Choroid plexus epithelial cell (primary cell): ENCODE data around the gene CFAP157.
"Not testable (repeated sequence)": the region's sequence is repeated elsewhere in the genome, so short reads cannot be mapped to it uniquely, and the experiment has no call there.

Experiments
- DNase-seq: peaks from one replicate; pipeline ENCODE4 v3.0.0-alpha.2; 2010; ENCODE audit warnings: low read depth
- H3K4me3 ChIP-seq: 2 replicates; pipeline ENCODE4 v1.5.1; 2011; ENCODE audit warnings: low read depth, mild to moderate bottlenecking, control low read depth, low read length, moderate library complexity
- CTCF ChIP-seq: conservative IDR thresholded peaks from 2 replicates; pipeline ENCODE4 v1.5.1; 2011; ENCODE audit warnings: low read depth, mild to moderate bottlenecking, control low read depth, inconsistent platforms, low read length, moderate library complexity

CFAP157 gene

GRCh38 chr9:127753622-127754021 lies 46.8 kb downstream of the CFAP157 start:
- H3K4me3 ChIP-seq = no peak overlapping the region
- TF ChIP-seq CTCF = no peak
- DNase-seq = no peak

- TF ChIP-seq CTCF = no peak
- H3K4me3 ChIP-seq = no peak overlapping the region
- DNase-seq = no peak
These were observed 47.6 kb downstream of the CFAP157 start for GRCh38 chr9:127754099-127755060.

GRCh38 chr9:127755061-127756060 lies 48.6 kb downstream of the CFAP157 start:
- TF ChIP-seq CTCF = no peak
- no peak for DNase-seq
- H3K4me3 ChIP-seq = no peak overlapping the region

- TF ChIP-seq CTCF = no peak
- no peak for DNase-seq
- H3K4me3 ChIP-seq = no peak overlapping the region
These were observed 49.4 kb downstream of the CFAP157 start for GRCh38 chr9:127756233-127756632.

GRCh38 chr9:127756776-127757175 lies 50.0 kb downstream of the CFAP157 start:
- DNase-seq, H3K4me3 ChIP-seq: not testable (repeated sequence)

GRCh38 chr9:127758843-127759242 lies 52.1 kb downstream of the CFAP157 start:
- no peak for DNase-seq
- no peak for TF ChIP-seq CTCF
- H3K4me3 ChIP-seq = no peak overlapping the region

- no peak overlapping the region for H3K4me3 ChIP-seq
- DNase-seq = no peak
- TF ChIP-seq CTCF = no peak
These were observed 54.3 kb downstream of the CFAP157 start for GRCh38 chr9:127761061-127761460.
